HG03039 (cell line): ENCODE measurements around the gene PAPSS2.

Experiments used
- ATAC-seq: cut with Tn5 transposase; IDR thresholded peaks from one replicate; pipeline ENCODE4 v1.9.1; 2021; ENCODE audit warnings: mild to moderate bottlenecking, moderate library complexity; ENCODE audit not compliant: unreplicated experiment

The PAPSS2 gene

DNA sequence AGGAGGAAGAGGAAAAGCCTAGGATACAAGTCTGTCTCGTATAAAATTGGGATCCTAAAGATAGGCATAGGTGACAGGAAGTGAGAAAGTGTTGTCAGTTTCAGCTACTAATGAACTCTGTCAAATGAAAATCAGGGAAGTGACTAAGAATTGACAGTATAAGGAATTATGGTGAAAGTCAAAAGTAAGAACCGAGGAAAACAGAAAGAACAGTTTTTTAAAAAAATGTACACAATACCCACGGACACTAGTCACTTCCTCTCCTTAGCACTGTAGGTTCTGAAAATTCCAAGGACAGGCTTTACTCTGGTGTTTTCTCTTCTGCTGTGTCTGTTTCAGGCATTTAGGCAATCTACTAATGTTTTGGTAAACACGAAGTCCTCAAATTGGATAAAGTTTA, 116.1 kb downstream of the PAPSS2 start:
- no peak for ATAC-seq

GRCh38 chr10:87776328-87776727, 116.7 kb downstream of the PAPSS2 start:
- ATAC-seq: no peak

DNA sequence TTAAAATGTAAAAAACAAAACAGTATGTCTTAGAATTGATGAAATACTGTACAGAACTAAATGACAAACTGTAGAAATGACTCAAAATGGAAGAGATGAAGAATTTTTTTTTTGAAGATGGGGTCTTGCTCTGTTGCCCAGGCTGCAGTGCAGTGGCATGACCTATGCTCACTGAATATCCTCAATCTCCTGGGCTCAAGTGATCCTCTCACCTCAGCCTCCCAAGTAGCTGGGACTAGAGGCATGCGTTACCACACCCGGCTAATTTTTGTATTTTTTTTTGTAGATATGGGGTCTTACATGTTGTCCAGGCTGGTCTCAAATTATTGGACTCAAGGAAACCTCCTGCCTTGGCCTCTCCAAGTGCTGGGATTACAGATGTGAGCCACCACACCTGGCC, 121.9 kb downstream of the PAPSS2 start:
- ATAC-seq: no peak

DNA sequence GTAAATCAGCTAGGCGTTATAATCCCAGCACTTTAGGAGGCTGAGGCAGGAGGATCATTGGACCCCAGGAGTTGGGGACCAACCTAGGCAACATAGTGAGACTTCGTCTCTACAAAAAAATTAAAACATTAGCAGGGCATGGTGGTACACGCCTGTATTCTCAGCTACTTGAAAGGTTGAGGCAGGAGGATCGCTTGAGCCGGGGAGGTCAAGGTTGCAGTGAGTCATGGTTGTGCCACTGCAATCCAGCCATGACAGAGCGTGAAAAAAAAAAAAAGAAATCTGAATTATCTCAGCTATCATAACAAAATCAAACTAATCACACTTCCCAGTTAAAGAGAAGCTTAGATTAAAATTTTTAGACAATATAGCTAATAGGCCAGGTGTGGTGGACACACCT, 123.0 kb downstream of the PAPSS2 start:
- ATAC-seq: no peak

DNA sequence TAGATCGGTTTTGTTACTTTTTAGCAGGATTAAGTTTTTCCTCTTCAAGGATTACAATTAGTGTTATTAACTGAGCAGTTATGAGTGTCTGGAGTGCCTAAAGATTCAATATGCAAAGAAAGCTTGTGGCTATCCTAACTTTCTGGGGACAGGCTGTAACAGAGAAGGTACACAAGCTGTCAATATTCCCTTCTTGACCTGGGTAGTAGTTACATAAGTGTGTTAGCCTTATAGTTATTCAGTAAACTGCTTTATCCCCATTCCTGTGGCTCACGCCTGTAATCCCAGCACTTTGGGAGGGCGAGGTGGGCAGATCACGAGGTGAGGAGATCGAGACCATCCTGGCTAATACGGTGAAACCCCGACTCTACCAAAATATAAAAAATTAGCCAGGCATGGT, 126.7 kb downstream of the PAPSS2 start:
- ATAC-seq: no peak

- ATAC-seq: no peak
Measured at GRCh38 chr10:87790185-87790584, 130.5 kb downstream of the PAPSS2 start.

DNA sequence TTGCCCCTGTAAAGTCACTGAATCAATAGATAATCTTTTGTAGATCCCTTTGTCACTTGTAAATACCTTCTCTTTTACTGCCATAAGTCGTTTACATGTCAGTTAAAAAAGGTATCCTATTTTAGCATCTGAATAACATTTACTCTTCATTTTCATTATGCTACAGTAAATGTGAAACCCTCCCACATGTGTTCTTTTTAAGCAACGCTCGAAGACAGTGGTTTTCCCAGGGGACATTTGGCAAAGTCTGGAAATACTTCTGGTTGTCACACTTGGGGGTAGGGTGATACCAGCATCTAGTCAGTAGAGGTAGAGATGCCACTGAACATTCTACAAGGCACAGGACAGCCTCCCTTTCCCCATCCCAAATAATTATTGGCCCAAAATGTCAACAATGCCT, 134.6 kb downstream of the PAPSS2 start:
- no peak for ATAC-seq
